Esophagus squamous epithelium (tissue), 4 donors: ENCODE data around the gene EFNB2.

Experiments used
- CTCF ChIP-seq, 6 experiments: fragments of 450-650 bp in 4 of 6; fragments of 200-600 bp in 2 of 6; sonication (generic) in 2 of 6; IDR thresholded peaks; one replicate each; pipeline ENCODE4 v1.5.1; 2016 to 2019; ENCODE audit warnings: antibody characterized with exemption in 6 of 6, mild to moderate bottlenecking in 4 of 6, moderate library complexity in 4 of 6
- POLR2A ChIP-seq, 4 donors: fragments of 450-650 bp; IDR thresholded peaks; one replicate each; pipeline ENCODE4 v1.6.1; 2017; ENCODE audit warnings: antibody characterized with exemption in 4 of 4, mild to moderate bottlenecking in 4 of 4, moderate library complexity in 3 of 4

- TF ChIP-seq CTCF (IDR thresholded peaks at IDR 0.05) (no peak), POLR2A (IDR thresholded peaks at IDR 0.05) (no peak)
These were observed 9.6 kb downstream of the EFNB2 start for GRCh38 chr13:106525865-106526264.
